HEK293T (cell line): Measurements from ENCODE around the gene SMPD3.
A peak's percentile ranks its signal among the peaks of the same experiment; 100 is the strongest.

Experiments
- CTCF ChIA-PET: fragments of 350-600 bp; formaldehyde crosslinking; extraction: SDS; loops from one replicate; lab custom pipeline; 2021; ENCODE audit warnings: antibody characterized with exemption, inconsistent platforms; lab: Yijun Ruan, JAX
- POLR2A ChIA-PET: fragments of 350-600 bp; formaldehyde crosslinking; extraction: SDS; loops from one replicate; lab custom pipeline; 2020; ENCODE audit warnings: antibody characterized with exemption, inconsistent platforms; lab: Yijun Ruan, JAX
- DNase-seq: peaks from one replicate; pipeline ENCODE4 v3.0.0; 2012; ENCODE audit warnings: mixed read lengths; ENCODE audit errors: extremely low spot score
- ARNT ChIP-seq: fragments of 450-650 bp; IDR thresholded peaks from 2 replicates; pipeline ENCODE4 v1.6.1; 2017; ENCODE audit warnings: mild to moderate bottlenecking
- BHLHE40 ChIP-seq: fragments of 450-650 bp; IDR thresholded peaks from 2 replicates; pipeline ENCODE4 v1.6.1; 2016; ENCODE audit warnings: mild to moderate bottlenecking, moderate library complexity, borderline replicate concordance
- CTBP1 ChIP-seq: fragments of 450-650 bp; IDR thresholded peaks from 2 replicates; pipeline ENCODE4 v1.6.1; 2016; ENCODE audit warnings: borderline replicate concordance
- ELF4 ChIP-seq: fragments of 450-650 bp; IDR thresholded peaks from 2 replicates; pipeline ENCODE4 v1.6.1; 2017; ENCODE audit warnings: antibody characterized with exemption
- FOXA1 ChIP-seq: fragments of 450-650 bp; IDR thresholded peaks from 2 replicates; pipeline ENCODE4 v1.6.1; 2016; ENCODE audit warnings: mild to moderate bottlenecking
- FOXK2 ChIP-seq: fragments of 450-650 bp; IDR thresholded peaks from 2 replicates; pipeline ENCODE4 v1.6.1; 2016; ENCODE audit warnings: mild to moderate bottlenecking
- FOXM1 ChIP-seq: fragments of 450-650 bp; IDR thresholded peaks from 2 replicates; pipeline ENCODE4 v1.6.1; 2017; ENCODE audit warnings: mild to moderate bottlenecking, borderline replicate concordance
- HDGF ChIP-seq: fragments of 450-650 bp; IDR thresholded peaks from 2 replicates; pipeline ENCODE4 v1.6.1; 2017; ENCODE audit warnings: antibody characterized with exemption, borderline replicate concordance
- L3MBTL2 ChIP-seq: fragments of 450-650 bp; conservative IDR thresholded peaks from 2 replicates; pipeline ENCODE4 v1.6.1; 2016; ENCODE audit warnings: mild to moderate bottlenecking
- LEF1 ChIP-seq: fragments of 450-650 bp; IDR thresholded peaks from 2 replicates; pipeline ENCODE4 v1.6.1; 2017; ENCODE audit warnings: mild to moderate bottlenecking, borderline replicate concordance
- NFRKB ChIP-seq: fragments of 450-650 bp; IDR thresholded peaks from 2 replicates; pipeline ENCODE4 v1.6.1; 2016; ENCODE audit warnings: mild to moderate bottlenecking, moderate library complexity
- SP1 ChIP-seq: fragments of 450-650 bp; IDR thresholded peaks from 2 replicates; pipeline ENCODE4 v1.6.1; 2017
- SUZ12 ChIP-seq: fragments of 450-650 bp; IDR thresholded peaks from 2 replicates; pipeline ENCODE4 v1.6.1; 2016; ENCODE audit warnings: mild to moderate bottlenecking
- TARDBP ChIP-seq: fragments of 450-650 bp; IDR thresholded peaks from 2 replicates; pipeline ENCODE4 v1.6.1; 2016
- ZNF384 ChIP-seq: fragments of 450-650 bp; IDR thresholded peaks from 2 replicates; pipeline ENCODE4 v1.6.1; 2016
- TF ChIP-seq, protein P1 (sequence below): fragments of 450-650 bp; IDR thresholded peaks from 2 replicates; pipeline ENCODE4 v1.6.1; 2016

SMPD3 gene

DNA sequence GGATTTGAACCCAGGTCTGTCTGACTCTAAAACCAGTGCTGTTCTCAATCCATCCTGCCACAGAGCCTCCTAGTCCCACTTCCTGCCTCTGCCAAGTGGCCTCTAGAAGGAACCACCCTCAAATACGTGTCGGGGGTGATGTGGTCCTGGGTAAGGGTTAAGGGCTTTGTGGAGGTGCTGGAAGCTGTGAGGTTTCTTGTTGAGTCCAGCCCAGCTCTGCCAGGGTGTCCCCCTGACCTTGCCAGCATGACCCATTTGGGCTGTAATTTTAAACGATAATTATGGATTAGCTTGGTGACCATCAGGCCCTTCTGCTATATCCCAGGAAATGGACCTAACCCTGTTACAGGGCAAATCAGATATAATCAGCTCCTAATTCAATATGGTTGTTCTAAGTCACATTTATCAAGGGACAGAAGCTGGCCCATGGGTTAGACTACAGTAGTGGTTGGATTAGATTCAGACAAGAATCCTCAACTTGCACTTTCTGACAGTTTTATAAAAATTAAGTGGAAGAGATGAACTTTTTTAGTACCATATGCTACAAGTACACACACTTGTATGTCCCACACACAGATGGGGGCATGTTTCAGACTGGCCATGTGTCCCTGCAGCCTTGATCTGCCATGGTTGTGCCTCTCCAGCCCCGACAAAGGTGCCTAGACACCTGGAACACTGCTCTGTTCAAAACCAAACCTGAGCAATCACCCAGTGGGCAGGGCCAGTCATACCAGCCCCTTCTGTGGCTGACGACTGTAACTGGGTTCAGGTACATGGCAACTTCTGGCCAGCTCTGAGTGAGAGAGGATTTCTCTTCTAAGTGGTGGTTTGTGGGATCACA lies 48.0 kb downstream of the SMPD3 start:
- no peak for DNase-seq
- no peak for TF ChIP-seq ARNT
- no peak for TF ChIP-seq CTBP1
- TF ChIP-seq L3MBTL2: no peak
- no peak for TF ChIP-seq TARDBP
- no peak for TF ChIP-seq ZNF384
- no peak for TF ChIP-seq HDGF
- no peak for TF ChIP-seq BHLHE40
- no peak for TF ChIP-seq ELF4
- TF ChIP-seq FOXM1: no peak
- no peak for TF ChIP-seq NFRKB
- TF ChIP-seq SUZ12: no peak
- no peak for TF ChIP-seq FOXA1
- no peak for TF ChIP-seq LEF1
- no peak for TF ChIP-seq SP1
- TF ChIP-seq, protein P1, sequence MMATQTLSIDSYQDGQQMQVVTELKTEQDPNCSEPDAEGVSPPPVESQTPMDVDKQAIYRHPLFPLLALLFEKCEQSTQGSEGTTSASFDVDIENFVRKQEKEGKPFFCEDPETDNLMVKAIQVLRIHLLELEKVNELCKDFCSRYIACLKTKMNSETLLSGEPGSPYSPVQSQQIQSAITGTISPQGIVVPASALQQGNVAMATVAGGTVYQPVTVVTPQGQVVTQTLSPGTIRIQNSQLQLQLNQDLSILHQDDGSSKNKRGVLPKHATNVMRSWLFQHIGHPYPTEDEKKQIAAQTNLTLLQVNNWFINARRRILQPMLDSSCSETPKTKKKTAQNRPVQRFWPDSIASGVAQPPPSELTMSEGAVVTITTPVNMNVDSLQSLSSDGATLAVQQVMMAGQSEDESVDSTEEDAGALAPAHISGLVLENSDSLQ: no peak
- no peak for TF ChIP-seq FOXK2
- CTCF ChIA-PET: no interaction called here
- POLR2A ChIA-PET: no interaction called here

- no peak for TF ChIP-seq FOXM1
- no peak for TF ChIP-seq NFRKB
- TF ChIP-seq LEF1: no peak
- TF ChIP-seq SP1: no peak
- no peak for TF ChIP-seq L3MBTL2
- TF ChIP-seq FOXA1: no peak
- TF ChIP-seq, protein P1: no peak
- no peak for TF ChIP-seq CTBP1
- no peak for TF ChIP-seq TARDBP
- TF ChIP-seq SUZ12: no peak
- DNase-seq: no peak
- POLR2A ChIA-PET: no interaction called here
- CTCF ChIA-PET: interaction anchor here (0.6 kb wide), 1 partner anchor 20 kb away, joined by 6 read pairs; no protein-coding TSS in a partner anchor
Measured at GRCh38 chr16:68399456-68399855, 48.9 kb downstream of the SMPD3 start.

GRCh38 chr16:68397710-68398201 lies 50.6 kb downstream of the SMPD3 start:
- ChIA-PET CTCF (interaction anchor here (1.2 to 1.5 kb wide), 2 partner anchors 9 to 123 kb away, joined by 3 to 8 read pairs; no protein-coding TSS in a partner anchor), POLR2A (no interaction called here)
- no peak for TF ChIP-seq HDGF
- TF ChIP-seq ELF4: no peak
- TF ChIP-seq NFRKB: no peak
- TF ChIP-seq ZNF384: no peak
- TF ChIP-seq, protein P1: no peak
- TF ChIP-seq SP1: no peak
- no peak for TF ChIP-seq FOXA1
- no peak for TF ChIP-seq BHLHE40
- no peak for TF ChIP-seq SUZ12
- no peak for DNase-seq

DNA sequence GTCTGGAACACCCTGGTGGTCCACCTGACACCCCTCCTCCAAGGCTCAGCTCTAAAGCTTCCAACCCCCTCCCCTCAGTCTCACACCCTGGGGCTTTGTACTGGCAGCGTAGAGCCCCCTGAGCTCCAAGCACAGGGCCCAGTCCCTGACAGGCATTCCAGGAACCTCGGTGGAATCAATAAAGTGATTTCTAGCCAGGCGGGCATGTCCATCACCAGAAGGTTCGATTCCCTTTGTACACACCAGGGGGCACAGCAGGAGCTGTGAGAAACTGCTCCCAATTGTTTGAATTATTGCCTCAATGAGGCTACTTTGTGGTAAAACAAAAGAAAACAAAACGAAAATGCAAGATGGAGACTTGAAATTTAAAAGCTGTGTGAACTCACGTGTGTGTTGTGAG lies 51.8 kb downstream of the SMPD3 start:
- ChIA-PET CTCF (interaction anchor here (1.2 to 1.5 kb wide), 3 partner anchors 10 to 124 kb away, joined by 3 to 8 read pairs (median 6); no protein-coding TSS in a partner anchor), POLR2A (no interaction called here)
- no peak for TF ChIP-seq ZNF384
- TF ChIP-seq, protein P1: peak; percentile 75
- DNase-seq: peak; percentile 31

DNA sequence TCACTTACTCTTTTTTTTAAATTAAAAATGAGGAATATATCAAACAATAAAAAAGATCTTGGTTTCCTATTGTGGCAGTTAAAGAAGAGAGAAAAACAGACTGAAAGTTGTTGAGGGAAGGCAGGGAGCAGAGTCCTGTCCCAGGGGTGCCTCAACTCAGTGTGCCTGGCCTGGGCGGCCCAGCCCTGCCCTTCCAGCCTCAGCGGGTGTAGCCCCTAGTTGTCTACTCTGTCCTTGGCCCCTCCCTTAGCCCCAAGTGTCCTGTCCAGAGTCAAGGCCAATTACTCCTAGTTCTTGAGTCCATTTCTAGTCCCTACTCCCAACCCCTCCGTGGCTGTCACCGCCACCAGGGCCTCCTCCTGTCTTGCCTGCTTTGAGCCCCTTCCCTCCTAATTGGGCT lies 52.5 kb downstream of the SMPD3 start:
- ChIA-PET CTCF (interaction anchor here (1.4 to 1.5 kb wide), 2 partner anchors 11 to 114 kb away, joined by 4 to 6 read pairs; no protein-coding TSS in a partner anchor), POLR2A (no interaction called here)
- DNase-seq: no peak
- TF ChIP-seq CTBP1: no peak
- TF ChIP-seq, protein P1: no peak
- TF ChIP-seq HDGF: no peak
- TF ChIP-seq FOXK2: no peak
- TF ChIP-seq LEF1: no peak
- no peak for TF ChIP-seq SP1
- TF ChIP-seq SUZ12: no peak
- TF ChIP-seq NFRKB: no peak
- TF ChIP-seq FOXA1: no peak
- no peak for TF ChIP-seq ZNF384
- TF ChIP-seq ARNT: no peak
- TF ChIP-seq ELF4: no peak
- no peak for TF ChIP-seq TARDBP
- TF ChIP-seq BHLHE40: no peak
